Endothelial cell of umbilical vein (primary cell): ENCODE measurements around the gene ADGRE3. TPM values are rescaled to one million over a fixed set of nuclear protein-coding genes. Genes with fewer than 3 reads are reported as not detected.

Source experiments
- BruUV-seq: library from RNA; stranded (reverse); fragments of 400-500 nt; replicated peaks from 2 replicates; lab custom pipeline; 2021; lab: Mats Ljungman, UMichigan
- CTCF ChIA-PET: fragments of 300-600, 350-600 bp; sonication (Branson Sonifier 250); formaldehyde crosslinking; loops from one replicate; lab custom pipeline; 2021; ENCODE audit warnings: antibody characterized with exemption, inconsistent platforms; lab: Charles Lee
- POLR2A ChIA-PET: fragments of 300-600, 350-600 bp; sonication (Branson Sonifier 250); formaldehyde crosslinking; loops from one replicate; lab custom pipeline; 2021; ENCODE audit warnings: antibody characterized with exemption, inconsistent platforms; lab: Charles Lee
- DNase-seq: peaks from one replicate; pipeline ENCODE4 v3.0.0-alpha.2; 2011; ENCODE audit warnings: low read depth, low spot score
- FAIRE-seq: peaks from 2 replicates; lab custom pipeline; 2011; peaks lifted over from hg19 to GRCh38; lab: Jason Lieb, UNC
- H2AFZ ChIP-seq: 2 replicates; pipeline ENCODE4 v1.6.0; 2012; ENCODE audit warnings: low read depth, low read length, control low read depth, inconsistent platforms
- H3K27ac ChIP-seq: 2 replicates; pipeline ENCODE4 v1.5.1; 2011; ENCODE audit warnings: low read depth, mild to moderate bottlenecking, control low read depth, low read length, moderate library complexity; ENCODE audit not compliant: insufficient read depth
- H3K27me3 ChIP-seq, 2 experiments: 2 replicates each; pipeline versions ENCODE4 v1.6.0 to v1.6.1; 2011; ENCODE audit warnings: low read length in 2 of 2, mixed read lengths in 1 of 2; ENCODE audit not compliant: control insufficient read depth in 2 of 2, insufficient read depth in 2 of 2
- H3K36me3 ChIP-seq, 2 experiments: 2 replicates in 1 of 2; 3 replicates in 1 of 2; pipeline ENCODE4 v1.5.1; 2011; ENCODE audit warnings: low read length in 2 of 2, mild to moderate bottlenecking in 1 of 2, moderate library complexity in 1 of 2; ENCODE audit not compliant: control insufficient read depth in 2 of 2, insufficient read depth in 2 of 2; ENCODE audit errors: extremely low read depth in 1 of 2
- H3K4me1 ChIP-seq: 3 replicates; pipeline ENCODE4 v1.5.1; 2011; ENCODE audit warnings: mild to moderate bottlenecking, low read length; ENCODE audit not compliant: control insufficient read depth, insufficient read depth; ENCODE audit errors: extremely low read depth
- H3K4me2 ChIP-seq: 2 replicates; pipeline ENCODE4 v1.6.1; 2011; ENCODE audit warnings: low read length, control low read depth, mixed read lengths; ENCODE audit not compliant: insufficient read depth
- H3K4me3 ChIP-seq, 3 experiments: fragments of 200-600 bp in 1 of 3; sonication (generic), shearing (Covaris generic) in 1 of 3; replicated peaks in 1 of 3; 2 replicates each; pipeline ENCODE4 v1.5.1; 2011 to 2016; ENCODE audit warnings: control low read depth in 3 of 3, low read length in 3 of 3, mild to moderate bottlenecking in 2 of 3, inconsistent platforms in 1 of 3, low read depth in 1 of 3, moderate library complexity in 1 of 3; ENCODE audit not compliant: insufficient read depth in 1 of 3
- H3K79me2 ChIP-seq: 2 replicates; pipeline ENCODE4 v1.6.0; 2012; ENCODE audit warnings: low read length, inconsistent platforms; ENCODE audit not compliant: control insufficient read depth, insufficient read depth
- H3K9ac ChIP-seq: replicated peaks from 2 replicates; pipeline ENCODE3; 2011; ENCODE audit warnings: low read length, control low read depth; ENCODE audit not compliant: insufficient read depth; ENCODE audit errors: extremely low read depth
- H3K9me1 ChIP-seq: replicated peaks from 3 replicates; pipeline ENCODE4 v1.6.0; 2011; ENCODE audit warnings: mild to moderate bottlenecking, low read length; ENCODE audit not compliant: control insufficient read depth, insufficient read depth; ENCODE audit errors: extremely low read depth
- H3K9me3 ChIP-seq: replicated peaks from 2 replicates; pipeline ENCODE4 v1.5.1; 2012; ENCODE audit warnings: low read length, inconsistent platforms; ENCODE audit not compliant: control insufficient read depth, insufficient read depth
- H4K20me1 ChIP-seq: replicated peaks from 2 replicates; pipeline ENCODE3; 2011; ENCODE audit warnings: mild to moderate bottlenecking, low read length; ENCODE audit not compliant: control insufficient read depth, insufficient read depth; ENCODE audit errors: extremely low read depth
- CTCF ChIP-seq, 2 donors: IDR thresholded peaks; 1 replicate in 1 of 2; 2 replicates in 1 of 2; pipeline ENCODE4 v1.5.1; 2011; ENCODE audit warnings: low read length in 2 of 2, mild to moderate bottlenecking in 2 of 2, moderate library complexity in 2 of 2, control low read depth in 1 of 2, inconsistent platforms in 1 of 2, low read depth in 1 of 2; ENCODE audit not compliant: insufficient read depth in 1 of 2; ENCODE audit errors: extremely low read depth in 1 of 2
- EZH2 ChIP-seq: IDR thresholded peaks from 2 replicates; pipeline ENCODE4 v1.6.1; 2012; ENCODE audit warnings: borderline replicate concordance, low read depth, mild to moderate bottlenecking, moderate library complexity, low read length, inconsistent platforms; ENCODE audit not compliant: severe bottlenecking
- FOS ChIP-seq: IDR thresholded peaks from 2 replicates; pipeline ENCODE4 v1.6.1; 2011; ENCODE audit warnings: mild to moderate bottlenecking, low read length, moderate library complexity, borderline replicate concordance; ENCODE audit not compliant: insufficient read depth
- GATA2 ChIP-seq: IDR thresholded peaks from 2 replicates; pipeline ENCODE4 v1.7.0; 2011; ENCODE audit warnings: low read depth, mild to moderate bottlenecking, moderate library complexity, mixed read lengths, low read length; ENCODE audit not compliant: insufficient read length, insufficient read depth
- JUN ChIP-seq: IDR thresholded peaks from 2 replicates; pipeline ENCODE4 v1.6.1; 2011; ENCODE audit warnings: borderline replicate concordance, low read depth; ENCODE audit not compliant: insufficient read length, insufficient read depth
- MAX ChIP-seq: IDR thresholded peaks from 2 replicates; pipeline ENCODE4 v1.6.1; 2011; ENCODE audit not compliant: insufficient read depth, insufficient read length
- MYC ChIP-seq: IDR thresholded peaks from one replicate; pipeline ENCODE4 v1.6.1; 2011; ENCODE audit warnings: mild to moderate bottlenecking, low read depth, low read length
- POLR2A ChIP-seq: IDR thresholded peaks from 2 replicates; pipeline ENCODE4 v1.6.1; 2012; ENCODE audit warnings: low read depth, mild to moderate bottlenecking, control low read depth, low read length
- POLR2AphosphoS5 ChIP-seq: IDR thresholded peaks from 2 replicates; pipeline ENCODE4 v1.6.1; 2012; ENCODE audit warnings: low read depth, mild to moderate bottlenecking, control low read depth, low read length, moderate library complexity; ENCODE audit not compliant: insufficient read depth
- dilution Hi-C: fragments of 300-500 bp; cut with MboI; formaldehyde crosslinking; loops from one replicate; pipeline ENCODE4 v1.15.0; 2019; ENCODE audit warnings: low sequenced_read_pairs; ENCODE audit not compliant: extremely low pct_ligation_motif_present
- intact Hi-C: fragments of 100-400 bp; cut with micrococcal nuclease; formaldehyde crosslinking; loops from one replicate; pipeline ENCODE4 v1.10.0; 2022
- polyA plus RNA-seq, 4 experiments: library from polyadenylated mRNA; depleted of rRNA in 3 of 4; stranded (reverse) in 3 of 4; unstranded in 1 of 4; fragments of >200 nt; gene quantifications; 2 replicates each; pipeline versions ENCODE4 v1.2.1 to v1.2.3, GENCODE V29; 2011 to 2012; ENCODE audit warnings: missing spikeins in 1 of 4
- total RNA-seq: library from RNA; stranded (reverse); gene quantifications from 2 replicates; pipeline ENCODE4 v1.2.3, GENCODE V29; 2021

ADGRE3 gene
- total and polyA plus RNA-seq, 2 donors (not counting 3 experiments of a cell fraction or from before 2014, with no cell fraction given) = not detected

GRCh38 chr19:14694641-14695266 is 20.1 kb upstream of the ADGRE3 start:
- H3K36me3 ChIP-seq = peaks cover 0 to 19% of the 10 kb centered on the region in 2 experiments
- H3K4me2 ChIP-seq = no peak overlapping the region
- FAIRE-seq (no peak), DNase-seq (no peak)
- peaks cover 5% of the 10 kb centered on the region for H3K79me2 ChIP-seq
- H3K4me3 ChIP-seq = no peak overlapping the region
- POLR2A ChIA-PET = no interaction called here
- intact Hi-C loops (no loop called here), dilution Hi-C loops (no loop called here)
- no peak overlapping the region for H3K9ac ChIP-seq
- CTCF ChIA-PET = no interaction called here
- H3K9me1 ChIP-seq = no peaks in the 10 kb centered on the region
- H2AFZ ChIP-seq = no peak overlapping the region
- BruUV-seq = no TSS peak
- H3K9me3 ChIP-seq = no peaks in the 10 kb centered on the region
- H3K4me1 ChIP-seq = peaks cover 6% of the 10 kb centered on the region
- TF ChIP-seq MYC = no peak
- TF ChIP-seq POLR2A = no peak
- TF ChIP-seq FOS = no peak
- TF ChIP-seq JUN = no peak
- no peak for TF ChIP-seq GATA2
- TF ChIP-seq POLR2AphosphoS5 = no peak
- TF ChIP-seq CTCF (IDR thresholded peaks at IDR 0.05; ENCODE audit: extremely low read depth in 1 of 2, insufficient read depth in 1 of 2, low read depth in 1 of 2, low read length in 2 of 2) = no peak
- TF ChIP-seq MAX = no peak
- TF ChIP-seq EZH2 = no peak
- H4K20me1 ChIP-seq = no peaks in the 10 kb centered on the region
- no peak overlapping the region for H3K27ac ChIP-seq
- H3K27me3 ChIP-seq = no peaks in the 10 kb centered on the region
